OCI-LY3 (cell line): Measurements from ENCODE around the gene JCHAIN.
"Not testable (repeated sequence)": the region's sequence is repeated elsewhere in the genome, so short reads cannot be mapped to it uniquely, and the experiment has no call there.

Experiments
- H2AFZ ChIP-seq: fragments of 200-600, 300-600 bp; shearing (Covaris generic); 2 replicates; pipeline ENCODE4 v1.6.0; 2014; ENCODE audit warnings: antibody characterized with exemption, low read depth, low read length
- H3K27ac ChIP-seq: fragments of 200-600, 300-600 bp; sonication (generic); 2 replicates; pipeline ENCODE4 v1.5.1; 2014; ENCODE audit warnings: mild to moderate bottlenecking, low read length, moderate library complexity, mixed read lengths
- H3K27me3 ChIP-seq: fragments of 200-600, 300-600 bp; sonication (generic); 2 replicates; pipeline ENCODE4 v1.6.1; 2014; ENCODE audit warnings: low read depth, low read length, mixed read lengths
- H3K36me3 ChIP-seq: fragments of 200-600, 300-600 bp; sonication (generic); replicated peaks from 2 replicates; pipeline ENCODE3; 2014; ENCODE audit warnings: low read depth, low read length, mixed read lengths
- H3K4me1 ChIP-seq: fragments of 300-600, 200-600 bp; sonication (generic); 2 replicates; pipeline ENCODE4 v1.6.1; 2014; ENCODE audit warnings: low read length, mixed read lengths
- H3K4me2 ChIP-seq: fragments of 200-600, 300-600 bp; sonication (generic); 2 replicates; pipeline ENCODE4 v1.6.1; 2014; ENCODE audit warnings: low read length, mixed read lengths
- H3K4me3 ChIP-seq: fragments of 300-600, 200-600 bp; sonication (generic); 2 replicates; pipeline ENCODE4 v1.5.1; 2014; ENCODE audit warnings: antibody characterized with exemption, mild to moderate bottlenecking, low read length, moderate library complexity
- H3K79me2 ChIP-seq: fragments of 300-600, 200-600 bp; shearing (Covaris generic); 2 replicates; pipeline ENCODE4 v1.6.1; 2014; ENCODE audit warnings: mild to moderate bottlenecking, low read length, mixed read lengths
- H3K9ac ChIP-seq: fragments of 300-600, 200-600 bp; shearing (Covaris generic); 2 replicates; pipeline ENCODE4 v1.6.0; 2014; ENCODE audit warnings: mild to moderate bottlenecking, low read length, moderate library complexity
- H3K9me3 ChIP-seq: fragments of 200-600, 300-600 bp; shearing (Covaris generic); 2 replicates; pipeline ENCODE4 v1.6.1; 2014; ENCODE audit warnings: low read length, mixed read lengths; ENCODE audit not compliant: insufficient read depth
- H4K20me1 ChIP-seq: fragments of 200-600, 300-600 bp; sonication (generic); 2 replicates; pipeline ENCODE4 v1.6.1; 2016; ENCODE audit warnings: low read length, mixed read lengths; ENCODE audit not compliant: insufficient read depth
- EZH2phosphoT487 ChIP-seq: fragments of 200-600 bp; shearing (Covaris generic); IDR thresholded peaks from 2 replicates; pipeline ENCODE4 v1.6.1; 2018; ENCODE audit warnings: antibody characterized with exemption, mixed run types, low read depth
- TF ChIP-seq, protein P1 (sequence below): fragments of 200-600, 300-600 bp; sonication (generic); IDR thresholded peaks from 2 replicates; pipeline ENCODE4 v1.5.1; 2014; ENCODE audit warnings: antibody characterized with exemption, low read length, low read depth

The JCHAIN gene

GRCh38 chr4:70688795-70689231, 22.5 kb upstream of the JCHAIN start:
- no peaks in the 10 kb centered on the region for H4K20me1 ChIP-seq
- H3K9me3 ChIP-seq: no peaks in the 10 kb centered on the region
- TF ChIP-seq EZH2phosphoT487: no peak
- TF ChIP-seq, protein P1, sequence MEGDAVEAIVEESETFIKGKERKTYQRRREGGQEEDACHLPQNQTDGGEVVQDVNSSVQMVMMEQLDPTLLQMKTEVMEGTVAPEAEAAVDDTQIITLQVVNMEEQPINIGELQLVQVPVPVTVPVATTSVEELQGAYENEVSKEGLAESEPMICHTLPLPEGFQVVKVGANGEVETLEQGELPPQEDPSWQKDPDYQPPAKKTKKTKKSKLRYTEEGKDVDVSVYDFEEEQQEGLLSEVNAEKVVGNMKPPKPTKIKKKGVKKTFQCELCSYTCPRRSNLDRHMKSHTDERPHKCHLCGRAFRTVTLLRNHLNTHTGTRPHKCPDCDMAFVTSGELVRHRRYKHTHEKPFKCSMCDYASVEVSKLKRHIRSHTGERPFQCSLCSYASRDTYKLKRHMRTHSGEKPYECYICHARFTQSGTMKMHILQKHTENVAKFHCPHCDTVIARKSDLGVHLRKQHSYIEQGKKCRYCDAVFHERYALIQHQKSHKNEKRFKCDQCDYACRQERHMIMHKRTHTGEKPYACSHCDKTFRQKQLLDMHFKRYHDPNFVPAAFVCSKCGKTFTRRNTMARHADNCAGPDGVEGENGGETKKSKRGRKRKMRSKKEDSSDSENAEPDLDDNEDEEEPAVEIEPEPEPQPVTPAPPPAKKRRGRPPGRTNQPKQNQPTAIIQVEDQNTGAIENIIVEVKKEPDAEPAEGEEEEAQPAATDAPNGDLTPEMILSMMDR: no peak
- H3K4me2 ChIP-seq: peak overlapping the region; percentile 86
- H3K27ac ChIP-seq: peak overlapping the region; percentile 75
- H3K79me2 ChIP-seq: peaks cover 56% of the 10 kb centered on the region
- peaks cover 15% of the 10 kb centered on the region for H3K4me1 ChIP-seq
- peak overlapping the region; percentile 90 for H3K9ac ChIP-seq
- peak overlapping the region; percentile 74; the same call in 1 of the 2 replicates for H2AFZ ChIP-seq
- H3K4me3 ChIP-seq: peak overlapping the region; percentile 84
- H3K36me3 ChIP-seq: peaks cover 10% of the 10 kb centered on the region
- no peaks in the 10 kb centered on the region for H3K27me3 ChIP-seq

- Histone ChIP-seq H3K4me2 (peak within 1 kb of the TSS; percentile 86), H3K27ac (peak within 1 kb of the TSS; percentile 75), H2AFZ (peak within 1 kb of the TSS; percentile 90), H3K9me3 (no peaks in the 10 kb centered on the region), H3K36me3 (peaks cover 10% of the 10 kb centered on the region), H3K79me2 (peaks cover 53% of the 10 kb centered on the region), H3K9ac (peak within 1 kb of the TSS; percentile 90), H3K4me3 (peak within 1 kb of the TSS; percentile 84), H3K4me1 (peaks cover 15% of the 10 kb centered on the region), H4K20me1 (no peaks in the 10 kb centered on the region), H3K27me3 (no peaks in the 10 kb centered on the region)
- TF ChIP-seq, protein P1: peak; percentile 97
- no peak for TF ChIP-seq EZH2phosphoT487
Observed at GRCh38 chr4:70687821-70688794, 21.8 kb upstream of the JCHAIN start, which contains the start of gene UTP3. Gene UTP3, plus strand, starts transcription at chr4:70688532. Its CDS starts 146 bp downstream, at chr4:70688678.

- Histone ChIP-seq H3K9me3 (no peaks in the 10 kb centered on the region), H3K4me3 (peak overlapping the region; percentile 84), H3K27me3 (no peaks in the 10 kb centered on the region), H3K27ac (peak overlapping the region; percentile 75), H3K79me2 (peaks cover 50% of the 10 kb centered on the region), H4K20me1 (no peaks in the 10 kb centered on the region), H3K36me3 (peaks cover 5% of the 10 kb centered on the region), H3K9ac (peak overlapping the region; percentile 90), H2AFZ (peak overlapping the region; percentile 90), H3K4me2 (peak overlapping the region; percentile 86), H3K4me1 (peaks cover 15% of the 10 kb centered on the region)
- TF ChIP-seq, protein P1: no peak
- TF ChIP-seq EZH2phosphoT487: no peak
Observed at GRCh38 chr4:70687392-70687791, 21.1 kb upstream of the JCHAIN start.

DNA sequence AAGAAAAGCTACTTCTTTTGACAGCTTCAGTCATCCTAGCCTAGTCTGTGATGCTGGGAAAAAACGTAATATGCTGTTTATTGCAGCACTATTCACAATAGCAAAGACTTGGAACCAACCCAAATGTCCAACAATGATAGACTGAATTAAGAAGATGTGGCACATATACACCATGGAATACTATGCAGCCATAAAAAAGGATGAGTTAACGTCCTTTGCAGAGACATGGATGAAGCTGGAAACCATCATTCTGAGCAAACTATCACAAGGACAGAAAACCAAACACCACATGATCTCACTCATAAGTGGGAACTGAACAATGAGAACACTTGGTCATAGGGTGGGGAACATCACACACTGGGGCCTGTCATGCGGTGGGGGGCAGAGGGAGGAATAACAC, 15.8 kb upstream of the JCHAIN start:
- H3K4me2 ChIP-seq, H3K79me2 ChIP-seq, H3K27ac ChIP-seq: not testable (repeated sequence)

More for the DNA sequence above, 15.8 kb upstream of the JCHAIN start:
- H3K36me3 ChIP-seq, H4K20me1 ChIP-seq, H2AFZ ChIP-seq, H3K27me3 ChIP-seq, H3K4me3 ChIP-seq, H3K9ac ChIP-seq, H3K9me3 ChIP-seq: not testable (repeated sequence)
- peaks cover 38% of the 10 kb centered on the region for H3K4me1 ChIP-seq
